Tibial artery (tissue), 4 donors: Measurements from ENCODE around the gene ANAPC16.

ENCODE experiments used
- DNase-seq, 2 donors: peaks; one replicate each; pipeline ENCODE4 v3.0.0-alpha.2; 2019
- H3K27ac ChIP-seq, 2 donors: fragments of 200-600 bp; sonication (generic) in 1 of 2; 1 replicate in 1 of 2; 2 replicates in 1 of 2; pipeline ENCODE4 v1.5.1; 2018 to 2019; ENCODE audit warnings: mild to moderate bottlenecking in 1 of 2
- H3K27me3 ChIP-seq, 2 donors: fragments of 200-600 bp; sonication (generic) in 1 of 2; one replicate each; pipeline versions ENCODE4 v1.5.1 to v1.6.0; 2016 to 2019
- H3K36me3 ChIP-seq, 3 donors: fragments of 200-600 bp; sonication (generic) in 2 of 3; one replicate each; pipeline ENCODE4 v1.5.1; 2016 to 2019; ENCODE audit warnings: mild to moderate bottlenecking in 2 of 3
- H3K4me1 ChIP-seq, 4 donors: fragments of 200-600 bp; sonication (generic) in 2 of 4; 1 replicate in 3 of 4; 2 replicates in 1 of 4; pipeline ENCODE4 v1.5.1; 2016 to 2019
- H3K4me3 ChIP-seq, 2 donors: fragments of 200-600 bp; sonication (generic) in 1 of 2; 1 replicate in 1 of 2; 2 replicates in 1 of 2; pipeline ENCODE4 v1.5.1; 2018 to 2019; ENCODE audit warnings: mild to moderate bottlenecking in 2 of 2
- H3K9me3 ChIP-seq, 3 donors: fragments of 200-600 bp; sonication (generic) in 1 of 3; one replicate each; pipeline ENCODE4 v1.5.1; 2016 to 2019
- intact Hi-C: fragments of 100-400 bp; cut with DNase I; formaldehyde crosslinking; loops from one replicate; pipeline ENCODE4 v1.15.0; 2023; ENCODE audit warnings: low total_unique reads
- TF ChIP-seq, protein P1 (sequence below), 2 experiments: fragments of 200-600 bp in 1 of 2; fragments of 450-650 bp in 1 of 2; IDR thresholded peaks; one replicate each; pipeline ENCODE4 v1.5.1; 2017 to 2019; ENCODE audit warnings: antibody characterized with exemption in 2 of 2, mild to moderate bottlenecking in 1 of 2, moderate library complexity in 1 of 2

The ANAPC16 gene

DNA sequence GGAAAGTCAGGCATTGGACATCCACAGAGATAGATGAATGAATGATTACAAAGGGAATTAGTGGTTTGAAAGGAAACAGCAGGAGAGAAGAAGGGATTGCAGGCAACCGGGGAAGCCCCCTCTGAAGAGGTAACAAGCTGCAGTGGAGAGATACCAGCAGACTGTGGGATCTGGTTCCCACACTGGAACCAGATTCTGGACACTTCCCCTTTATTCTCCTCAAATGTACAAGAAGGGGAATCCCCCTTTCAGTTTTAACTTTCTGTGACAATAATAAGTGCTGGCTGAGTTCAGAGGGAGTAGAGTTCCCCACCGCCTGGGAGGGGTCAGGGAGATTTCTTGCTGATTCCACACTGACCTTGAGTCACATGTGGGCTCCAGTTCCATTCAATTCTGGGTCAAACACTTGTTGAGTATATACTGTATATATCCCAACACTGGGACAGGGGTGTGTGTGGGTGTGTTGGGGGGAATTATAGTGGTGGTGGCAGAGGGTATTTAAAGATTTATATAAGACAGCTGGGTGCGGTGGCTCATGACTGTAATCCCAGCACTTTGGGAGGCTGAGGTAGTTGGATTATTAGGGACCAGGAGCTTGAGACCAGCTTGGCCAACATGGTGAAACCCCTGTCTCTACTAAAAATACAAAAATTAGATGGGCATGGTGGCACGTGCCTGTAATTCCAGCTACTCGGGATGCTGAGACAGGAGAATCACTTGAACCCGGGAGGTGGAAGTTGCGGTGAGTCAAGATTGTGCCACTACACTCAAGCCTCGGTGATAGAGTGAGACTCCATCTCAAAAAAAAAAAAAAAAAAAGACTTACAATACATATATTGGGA, 41.5 kb downstream of the ANAPC16 start:
- TF ChIP-seq, protein P1, sequence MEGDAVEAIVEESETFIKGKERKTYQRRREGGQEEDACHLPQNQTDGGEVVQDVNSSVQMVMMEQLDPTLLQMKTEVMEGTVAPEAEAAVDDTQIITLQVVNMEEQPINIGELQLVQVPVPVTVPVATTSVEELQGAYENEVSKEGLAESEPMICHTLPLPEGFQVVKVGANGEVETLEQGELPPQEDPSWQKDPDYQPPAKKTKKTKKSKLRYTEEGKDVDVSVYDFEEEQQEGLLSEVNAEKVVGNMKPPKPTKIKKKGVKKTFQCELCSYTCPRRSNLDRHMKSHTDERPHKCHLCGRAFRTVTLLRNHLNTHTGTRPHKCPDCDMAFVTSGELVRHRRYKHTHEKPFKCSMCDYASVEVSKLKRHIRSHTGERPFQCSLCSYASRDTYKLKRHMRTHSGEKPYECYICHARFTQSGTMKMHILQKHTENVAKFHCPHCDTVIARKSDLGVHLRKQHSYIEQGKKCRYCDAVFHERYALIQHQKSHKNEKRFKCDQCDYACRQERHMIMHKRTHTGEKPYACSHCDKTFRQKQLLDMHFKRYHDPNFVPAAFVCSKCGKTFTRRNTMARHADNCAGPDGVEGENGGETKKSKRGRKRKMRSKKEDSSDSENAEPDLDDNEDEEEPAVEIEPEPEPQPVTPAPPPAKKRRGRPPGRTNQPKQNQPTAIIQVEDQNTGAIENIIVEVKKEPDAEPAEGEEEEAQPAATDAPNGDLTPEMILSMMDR (IDR thresholded peaks at IDR 0.05): no peak
- Histone ChIP-seq H3K36me3 (no peaks in the 10 kb centered on the region), H3K27me3 (no peaks in the 10 kb centered on the region), H3K27ac (peak overlapping the region; percentile 88 to 91), H3K4me3 (no peak overlapping the region), H3K9me3 (no peaks in the 10 kb centered on the region), H3K4me1 (peaks cover 12 to 96% (median 78%) of the 10 kb centered on the region in 4 donors)
- peak in 1 of 2 donors; percentile 78 for DNase-seq
- intact Hi-C loops: no loop called here

GRCh38 chr10:72258617-72259016, 42.8 kb downstream of the ANAPC16 start:
- Histone ChIP-seq H3K27ac (peak overlapping the region; percentile 88 to 92), H3K4me1 (peaks cover 8 to 83% (median 67%) of the 10 kb centered on the region in 4 donors), H3K27me3 (no peaks in the 10 kb centered on the region), H3K4me3 (no peak overlapping the region), H3K36me3 (no peaks in the 10 kb centered on the region), H3K9me3 (no peaks in the 10 kb centered on the region)
- TF ChIP-seq, protein P1 (IDR thresholded peaks at IDR 0.05): no peak
- intact Hi-C loops: no loop called here
- DNase-seq: no peak

GRCh38 chr10:72259491-72260238, 43.9 kb downstream of the ANAPC16 start:
- H3K36me3 ChIP-seq: no peaks in the 10 kb centered on the region
- no peaks in the 10 kb centered on the region for H3K9me3 ChIP-seq
- no peak overlapping the region for H3K4me3 ChIP-seq
- intact Hi-C loops: no loop called here
- H3K4me1 ChIP-seq: peaks cover 7 to 72% (median 57%) of the 10 kb centered on the region in 4 donors
- TF ChIP-seq, protein P1 (IDR thresholded peaks at IDR 0.05): no peak
- peak overlapping the region; percentile 88 to 92 for H3K27ac ChIP-seq
- no peak for DNase-seq
- no peaks in the 10 kb centered on the region for H3K27me3 ChIP-seq

DNA sequence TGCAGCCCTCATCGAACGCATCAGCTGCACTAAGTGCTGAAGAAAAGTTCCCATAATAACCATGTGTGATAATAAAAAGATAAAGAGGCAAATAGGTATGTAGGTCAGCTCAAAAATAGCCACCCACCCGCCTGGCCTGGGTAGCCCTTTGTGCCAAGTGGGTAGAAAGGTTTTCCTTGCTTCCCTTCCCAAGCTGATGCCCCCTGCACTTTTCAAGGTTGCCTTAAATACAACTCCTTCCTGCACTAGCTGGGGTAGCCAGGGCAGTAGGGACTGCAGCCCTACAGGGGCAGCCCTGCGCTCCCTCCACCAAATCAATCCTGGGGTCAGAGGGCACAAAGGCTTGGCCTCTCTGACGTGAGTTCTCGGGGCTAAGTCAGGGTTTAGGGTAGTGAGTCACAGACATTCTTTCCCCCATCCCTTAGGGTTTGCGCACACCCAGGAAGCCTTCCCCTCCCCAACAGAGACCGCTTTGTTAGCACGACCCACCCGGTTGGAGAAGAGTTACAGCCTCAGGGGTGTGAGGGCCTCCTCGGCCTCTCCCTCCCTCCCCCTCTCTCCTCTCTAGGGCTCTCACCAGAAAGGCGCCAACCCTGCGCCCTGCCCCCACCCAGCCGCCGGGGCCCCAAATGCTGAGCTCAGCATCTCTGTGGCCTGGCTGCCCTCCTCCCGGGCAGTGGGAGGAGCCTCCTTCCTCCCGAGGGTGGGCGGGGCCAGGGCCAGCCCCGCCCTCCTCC, 44.6 kb downstream of the ANAPC16 start:
- no peaks in the 10 kb centered on the region for H3K36me3 ChIP-seq
- TF ChIP-seq, protein P1 (IDR thresholded peaks at IDR 0.05): no peak
- H3K27me3 ChIP-seq: no peaks in the 10 kb centered on the region
- peaks cover 5 to 65% (median 50%) of the 10 kb centered on the region in 4 donors for H3K4me1 ChIP-seq
- H3K27ac ChIP-seq: peak overlapping the region; percentile 88 to 92
- DNase-seq: peak; percentile 78 to 92
- no peaks in the 10 kb centered on the region for H3K9me3 ChIP-seq
- intact Hi-C loops: no loop called here
- H3K4me3 ChIP-seq: peak overlapping the region; percentile 52 to 58

DNA sequence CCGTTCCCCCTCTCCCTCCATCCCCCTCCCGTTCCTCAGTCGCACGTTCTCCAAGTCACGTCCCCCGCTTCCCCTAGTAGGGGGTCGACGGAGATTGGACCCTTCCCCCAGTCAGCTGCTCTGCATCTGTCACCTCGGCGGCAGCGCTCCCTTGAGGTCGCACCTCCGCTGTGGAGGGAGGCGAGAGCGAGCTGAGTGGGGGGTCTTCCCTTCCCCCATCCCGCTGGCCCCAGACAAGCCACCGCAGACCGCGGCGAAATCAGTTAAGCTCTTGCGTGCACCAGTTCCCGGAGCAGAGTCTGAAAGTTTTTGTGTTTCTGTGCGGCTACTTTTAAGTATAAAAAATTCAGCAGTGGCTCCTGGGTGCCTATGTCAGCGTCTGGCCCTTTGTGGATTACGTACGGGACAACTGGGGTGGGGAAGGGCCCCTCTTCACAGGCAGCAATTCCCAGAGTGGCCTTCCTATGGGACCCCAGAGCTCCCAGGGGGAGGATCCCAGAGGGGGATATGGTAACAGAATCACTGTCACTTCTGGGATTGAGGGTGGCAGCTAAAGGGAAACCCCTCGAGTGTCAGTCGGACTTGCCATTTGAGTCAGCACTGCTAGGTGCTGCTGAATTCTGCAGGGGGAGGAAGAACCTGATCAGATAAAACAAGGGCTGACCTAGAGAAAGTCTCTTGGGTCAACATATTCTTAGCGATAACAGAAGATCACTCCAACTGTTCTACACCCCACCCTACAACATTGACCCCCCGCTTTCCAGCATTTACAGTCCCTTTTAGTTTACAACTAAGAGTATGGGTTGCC, 45.4 kb downstream of the ANAPC16 start:
- intact Hi-C loops: no loop called here
- Histone ChIP-seq H3K4me3 (peak overlapping the region; percentile 52 to 58), H3K4me1 (peaks cover 0 to 57% (median 42%) of the 10 kb centered on the region in 4 donors), H3K27me3 (no peaks in the 10 kb centered on the region), H3K9me3 (no peaks in the 10 kb centered on the region), H3K36me3 (no peaks in the 10 kb centered on the region), H3K27ac (peak overlapping the region; percentile 88 to 92)
- DNase-seq: no peak
- TF ChIP-seq, protein P1 (IDR thresholded peaks at IDR 0.05): no peak
